Testis (tissue), 3 donors: ENCODE measurements around the gene TPPP. TPM values are rescaled to one million over a fixed set of nuclear protein-coding genes. Genes with fewer than 3 reads are reported as not detected.
"Not testable (repeated sequence)": the region's sequence is repeated elsewhere in the genome, so short reads cannot be mapped to it uniquely, and the experiment has no call there.

Source experiments
- DNase-seq: peaks from one replicate; pipeline ENCODE4 v3.0.0-alpha.2; 2019
- H3K27ac ChIP-seq, 2 donors: fragments of 200-600 bp; sonication (generic); one replicate each; pipeline ENCODE4 v1.5.1; 2019
- H3K27me3 ChIP-seq: fragments of 200-600 bp; sonication (generic); one replicate; pipeline ENCODE4 v1.5.1; 2019
- H3K36me3 ChIP-seq: fragments of 200-600 bp; sonication (generic); one replicate; pipeline ENCODE4 v1.5.1; 2017; ENCODE audit warnings: low read depth; ENCODE audit errors: missing control alignments
- H3K4me1 ChIP-seq: fragments of 200-600 bp; sonication (generic); one replicate; pipeline ENCODE4 v1.5.1; 2019
- H3K4me3 ChIP-seq, 2 donors: fragments of 200-600 bp; sonication (generic); one replicate each; pipeline ENCODE4 v1.5.1; 2017 to 2019
- H3K9me3 ChIP-seq: fragments of 200-600 bp; sonication (generic); one replicate; pipeline ENCODE4 v1.5.1; 2017
- CTCF ChIP-seq, 3 experiments: fragments of 450-650 bp in 2 of 3; fragments of 200-600 bp in 1 of 3; sonication (generic) in 1 of 3; IDR thresholded peaks; one replicate each; pipeline ENCODE4 v1.5.1; 2016 to 2019; ENCODE audit warnings: antibody characterized with exemption in 3 of 3, mild to moderate bottlenecking in 2 of 3, moderate library complexity in 1 of 3
- POLR2A ChIP-seq: fragments of 450-650 bp; IDR thresholded peaks from one replicate; pipeline ENCODE4 v1.6.1; 2017; ENCODE audit warnings: antibody characterized with exemption, mild to moderate bottlenecking, moderate library complexity
- WGBS, 2 donors: methylation state at CpG; one replicate each; pipeline ENCODE4 v1.1.5; 2018; 5-methylcytosine and 5-hydroxymethylcytosine counted together
- intact Hi-C: fragments of 100-400 bp; cut with DNase I; formaldehyde crosslinking; loops from one replicate; pipeline ENCODE4 v1.15.1; 2023; ENCODE audit warnings: low total_unique reads
- polyA plus RNA-seq: library from polyadenylated mRNA; stranded (reverse); fragments of 350-450 nt; fragmentation: Illumina TruSeq; extraction: RNeasy Lipid Tissue Mini Kit (QIAGEN cat#74804); gene quantifications from one replicate; pipeline ENCODE4 v1.2.3, GENCODE V29; 2014; ENCODE audit warnings: low read depth, low replicate concordance; ENCODE audit not compliant: insufficient read depth
- total RNA-seq, 2 donors: library from RNA; depleted of rRNA; stranded (reverse); fragments of >200 nt; gene quantifications; one replicate each; pipeline ENCODE4 v1.2.3, GENCODE V29; 2016

Gene TPPP
- total and polyA plus RNA-seq, 3 donors from 2014 or later: 2.9 to 5.7 (median 3.8) TPM

GRCh38 chr5:685262-686171, 7.6 kb downstream of the TPPP start:
- H3K27ac ChIP-seq: no peak overlapping the region
- TF ChIP-seq CTCF (IDR thresholded peaks at IDR 0.05) (no peak), POLR2A (no peak)
- H3K9me3 ChIP-seq: no peaks in the 10 kb centered on the region
- H3K4me1 ChIP-seq: no peaks in the 10 kb centered on the region
- peak; percentile 6 for DNase-seq
- no peaks in the 10 kb centered on the region for H3K27me3 ChIP-seq
- intact Hi-C loops: no loop called here
- H3K4me3 ChIP-seq: no peak overlapping the region
- 89% methylated on average over 16 to 24 of the region's 24 CpGs for WGBS, 2 donors
- no peaks in the 10 kb centered on the region for H3K36me3 ChIP-seq

DNA sequence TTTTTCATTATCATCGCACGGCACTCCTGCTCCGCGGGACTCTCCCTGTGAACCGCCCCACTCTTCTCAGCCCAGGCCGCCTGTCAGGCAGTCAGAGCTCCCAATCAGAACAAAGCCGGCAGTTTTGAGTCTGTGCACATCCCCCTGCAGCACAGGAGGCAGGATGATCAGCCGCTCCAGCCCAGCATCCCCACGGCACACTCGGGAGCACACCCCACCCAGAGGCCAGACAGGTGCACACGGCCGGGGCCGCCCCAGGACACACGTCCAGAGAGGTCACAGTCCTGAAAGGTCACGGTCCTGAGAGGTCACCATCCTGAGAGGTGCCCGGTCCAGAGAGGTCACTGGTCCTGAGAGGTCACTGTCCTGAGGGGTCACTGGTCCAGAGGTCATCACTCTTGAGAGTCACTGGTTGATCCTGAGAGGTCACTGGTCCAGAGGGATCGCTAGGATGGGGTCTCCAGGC, 8.4 kb downstream of the TPPP start:
- Histone ChIP-seq H3K4me3 (no peak overlapping the region), H3K27me3 (no peaks in the 10 kb centered on the region), H3K27ac (no peak overlapping the region), H3K9me3 (no peaks in the 10 kb centered on the region), H3K4me1 (no peaks in the 10 kb centered on the region), H3K36me3 (no peaks in the 10 kb centered on the region)
- intact Hi-C loops: no loop called here
- TF ChIP-seq POLR2A (no peak), CTCF (IDR thresholded peaks at IDR 0.05) (no peak)
- 86 to 93% methylated on average over 7 to 17 of the region's 17 CpGs for WGBS, 2 donors
- no peak for DNase-seq

DNA sequence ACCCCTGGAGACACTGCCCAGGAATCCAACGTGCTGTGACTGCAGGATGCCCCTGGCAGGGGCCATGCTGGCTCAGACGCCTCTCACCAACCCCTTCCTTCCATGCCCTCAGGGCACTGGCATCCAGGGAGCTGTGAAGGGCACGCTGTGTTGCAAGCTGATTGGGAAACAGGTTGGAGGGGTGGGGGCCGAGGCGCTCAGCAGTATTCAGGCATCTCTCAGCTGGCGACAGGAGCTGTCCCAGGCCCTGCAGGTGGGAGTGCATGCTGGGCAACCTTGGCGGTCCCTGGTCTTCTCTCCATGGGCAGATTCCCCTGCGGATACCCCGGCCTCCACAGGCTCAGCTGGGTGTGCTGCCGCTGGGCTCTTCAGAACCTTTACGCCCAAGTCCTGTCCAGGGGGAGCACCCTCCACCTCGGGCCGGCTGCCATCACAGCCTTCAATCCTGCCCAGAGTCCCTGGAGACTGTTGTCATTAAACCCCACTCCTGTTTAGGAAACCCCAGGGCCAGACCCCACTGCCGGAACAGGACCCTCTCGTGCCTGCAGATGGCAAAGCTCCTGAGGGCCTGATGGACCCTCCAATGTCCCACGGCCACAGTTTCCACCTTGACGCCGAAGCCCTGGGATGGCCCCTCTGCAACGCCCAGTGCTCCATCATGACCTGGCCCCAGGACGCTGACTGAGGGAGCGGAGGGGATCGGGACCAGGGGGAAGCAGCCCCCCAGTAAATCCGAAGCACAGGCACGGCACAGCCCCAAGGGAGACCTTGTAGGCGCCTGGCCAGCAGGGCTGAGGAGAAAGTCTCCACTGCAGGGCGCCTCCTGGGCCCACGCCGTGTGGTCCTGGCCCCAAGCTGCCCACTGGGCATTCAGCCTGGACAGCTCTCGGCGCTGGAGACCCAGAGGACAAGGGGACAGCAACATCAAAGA, 9.3 kb downstream of the TPPP start:
- 80 to 89% methylated on average over 22 to 28 of the region's 30 CpGs for WGBS, 2 donors
- no peaks in the 10 kb centered on the region for H3K9me3 ChIP-seq
- H3K4me3 ChIP-seq: no peak overlapping the region
- H3K27ac ChIP-seq: no peak overlapping the region
- DNase-seq: peak; percentile 11
- TF ChIP-seq POLR2A (no peak), CTCF (IDR thresholded peaks at IDR 0.05) (no peak)
- no peaks in the 10 kb centered on the region for H3K36me3 ChIP-seq
- H3K4me1 ChIP-seq: no peaks in the 10 kb centered on the region
- H3K27me3 ChIP-seq: no peaks in the 10 kb centered on the region
- intact Hi-C loops: no loop called here

- peak; percentile 13 for DNase-seq
- H3K36me3 ChIP-seq, H3K4me3 ChIP-seq, H3K9me3 ChIP-seq, H3K27me3 ChIP-seq, H3K4me1 ChIP-seq, H3K27ac ChIP-seq, intact Hi-C loops: not testable (repeated sequence)
- WGBS, 2 donors: 73 to 80% methylated on average over 7 to 17 of the region's 17 CpGs
Measured at GRCh38 chr5:682651-683358, 10.3 kb downstream of the TPPP start.

GRCh38 chr5:682216-682615, 10.9 kb downstream of the TPPP start:
- H3K27ac ChIP-seq, intact Hi-C loops, H3K36me3 ChIP-seq, H3K4me3 ChIP-seq, H3K27me3 ChIP-seq, H3K4me1 ChIP-seq, H3K9me3 ChIP-seq: not testable (repeated sequence)
- WGBS, 2 donors: 100% methylated on average over 2 of the region's 3 CpGs; no CpG with 5 or more reads in 1 of the 2 donors
- DNase-seq: peak; percentile 10

- H3K27ac ChIP-seq, DNase-seq, H3K36me3 ChIP-seq, H3K4me3 ChIP-seq, H3K9me3 ChIP-seq, H3K27me3 ChIP-seq, intact Hi-C loops, H3K4me1 ChIP-seq: not testable (repeated sequence)
- WGBS, 2 donors: 93 to 100% methylated on average over 1 to 13 of the region's 17 CpGs
Measured at GRCh38 chr5:681317-682191, 11.6 kb downstream of the TPPP start.

DNA sequence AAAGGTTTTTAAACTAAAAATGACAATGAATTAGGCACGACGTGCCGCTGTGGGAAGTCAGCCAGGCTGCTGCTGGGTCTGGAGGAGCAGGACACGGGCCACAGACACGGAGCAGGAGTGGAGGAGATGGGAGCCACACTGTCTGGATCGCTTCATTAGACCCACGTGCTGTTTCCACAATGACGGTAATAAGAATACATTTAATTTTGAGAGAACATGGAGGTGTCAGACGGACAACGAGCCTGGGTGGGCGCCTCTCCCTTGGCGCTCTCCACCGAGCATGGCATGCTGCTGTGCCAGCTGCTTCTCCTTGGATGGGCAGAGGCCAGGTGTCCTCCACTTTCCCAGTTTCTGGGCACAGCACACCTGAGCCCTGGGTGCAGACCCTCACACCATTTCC, 12.3 kb downstream of the TPPP start:
- WGBS, 2 donors: 87 to 88% methylated on average over 13 of the region's 13 CpGs
- H3K4me3 ChIP-seq, H3K27me3 ChIP-seq, DNase-seq, H3K36me3 ChIP-seq, H3K27ac ChIP-seq, H3K4me1 ChIP-seq, intact Hi-C loops, H3K9me3 ChIP-seq: not testable (repeated sequence)
